ENCODE results near the gene UBAP2L.
A peak's percentile ranks its signal among the peaks of the same experiment; 100 is the strongest.
"Not testable (repeated sequence)": the region's sequence is repeated elsewhere in the genome, so short reads cannot be mapped to it uniquely, and the experiment has no call there.

UBAP2L gene

GRCh38 chr1:154208677-154209388, 11.9 kb upstream of the UBAP2L start:
- Histone ChIP-seq H3K27me3 (ENCODE audit: control insufficient read depth, insufficient read depth, low read length) (no peaks in the 10 kb centered on the region), H3K36me3 (ENCODE audit: control insufficient read depth, insufficient read depth, low read length) (peaks cover 29% of the 10 kb centered on the region), H3K9ac (ENCODE audit: low read length) (no peak overlapping the region), H3K4me3 (ENCODE audit: low read length) (no peak overlapping the region), H3K4me1 (ENCODE audit: control insufficient read depth, insufficient read depth, low read length) (no peaks in the 10 kb centered on the region), H3K27ac (ENCODE audit: low read depth, low read length) (no peak overlapping the region)

GRCh38 chr1:154212083-154212482, 8.7 kb upstream of the UBAP2L start:
- Histone ChIP-seq H3K4me3 (ENCODE audit: low read length) (no peak overlapping the region), H3K4me1 (ENCODE audit: control insufficient read depth, insufficient read depth, low read length) (no peaks in the 10 kb centered on the region), H3K9ac (ENCODE audit: low read length) (no peak overlapping the region), H3K36me3 (ENCODE audit: control insufficient read depth, insufficient read depth, low read length) (peaks cover 20% of the 10 kb centered on the region), H3K27ac (ENCODE audit: low read depth, low read length) (no peak overlapping the region), H3K27me3 (ENCODE audit: control insufficient read depth, insufficient read depth, low read length) (no peaks in the 10 kb centered on the region)

DNA sequence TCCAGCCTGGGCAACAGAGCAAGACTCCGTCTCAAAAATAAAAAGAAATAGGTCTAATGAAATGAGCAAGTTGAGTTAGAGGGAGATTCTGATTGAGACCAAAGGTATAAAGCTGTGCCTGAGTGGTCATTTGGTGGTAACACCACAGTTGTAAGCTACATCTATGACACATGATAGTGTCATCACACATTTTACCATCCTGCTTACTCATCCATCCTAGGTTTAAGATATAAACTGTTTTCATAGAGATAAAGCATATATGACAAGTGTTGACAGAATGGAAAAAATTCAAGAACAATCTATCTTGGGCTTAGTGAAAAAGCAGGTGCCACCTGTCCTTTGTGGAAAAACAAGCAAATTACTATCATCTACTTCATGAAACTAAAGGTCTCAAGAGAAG, 7.5 kb upstream of the UBAP2L start:
- Histone ChIP-seq H3K9ac (ENCODE audit: low read length) (no peak overlapping the region), H3K27ac (ENCODE audit: low read depth, low read length) (no peak overlapping the region), H3K4me1 (ENCODE audit: control insufficient read depth, insufficient read depth, low read length) (no peaks in the 10 kb centered on the region), H3K36me3 (ENCODE audit: control insufficient read depth, insufficient read depth, low read length) (peaks cover 25% of the 10 kb centered on the region), H3K4me3 (ENCODE audit: low read length) (no peak overlapping the region), H3K27me3 (ENCODE audit: control insufficient read depth, insufficient read depth, low read length) (no peaks in the 10 kb centered on the region)

DNA sequence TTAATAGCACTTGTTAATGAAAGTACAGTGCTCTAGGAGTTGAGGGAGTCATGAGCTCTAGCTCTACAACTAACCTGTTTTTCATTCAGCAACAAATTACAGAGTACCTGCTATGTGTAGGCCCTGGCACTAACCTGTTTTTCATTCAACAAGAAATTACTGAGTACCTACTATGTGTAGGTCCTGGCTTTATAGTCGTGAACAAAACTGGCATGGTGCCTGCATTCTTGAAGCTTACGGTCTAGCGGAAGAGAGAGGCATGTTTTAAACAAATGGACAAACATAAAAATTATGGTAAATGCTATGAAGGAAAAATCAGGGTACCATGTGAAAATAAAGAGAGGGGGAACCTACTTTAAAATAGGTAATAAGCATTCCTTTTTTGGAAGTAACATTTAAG, 2.2 kb upstream of the UBAP2L start:
- Histone ChIP-seq H3K4me3 (ENCODE audit: low read length) (peak overlapping the region; percentile 99), H3K27me3 (ENCODE audit: control insufficient read depth, insufficient read depth, low read length) (no peaks in the 10 kb centered on the region), H3K36me3 (ENCODE audit: control insufficient read depth, insufficient read depth, low read length) (peaks cover 11% of the 10 kb centered on the region), H3K9ac (ENCODE audit: low read length) (no peak overlapping the region), H3K27ac (ENCODE audit: low read depth, low read length) (no peak overlapping the region), H3K4me1 (ENCODE audit: control insufficient read depth, insufficient read depth, low read length) (peaks cover 21% of the 10 kb centered on the region)

DNA sequence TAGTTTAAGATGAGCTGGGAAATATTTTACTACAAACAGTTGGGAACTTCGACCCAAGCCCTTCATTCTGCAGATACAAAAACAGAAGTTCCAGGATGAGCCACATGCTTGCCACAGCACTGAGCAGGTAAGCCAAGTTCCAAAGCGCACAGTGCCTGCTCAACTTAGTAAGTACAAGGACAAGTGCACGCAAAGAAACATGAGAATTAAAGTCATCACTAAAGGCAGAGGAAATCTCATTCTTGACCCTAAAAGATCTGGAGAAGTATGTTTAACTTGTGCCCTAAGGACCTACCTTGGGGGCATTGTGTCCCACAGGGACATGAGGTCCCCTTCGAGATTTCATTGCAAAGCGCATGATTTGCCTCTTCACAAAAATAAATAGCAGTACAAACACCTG, 1.2 kb upstream of the UBAP2L start:
- Histone ChIP-seq H3K27me3 (ENCODE audit: control insufficient read depth, insufficient read depth, low read length) (no peaks in the 10 kb centered on the region), H3K27ac (ENCODE audit: low read depth, low read length) (peak overlapping the region; percentile 98), H3K4me3 (ENCODE audit: low read length) (peak overlapping the region; percentile 99), H3K9ac (ENCODE audit: low read length) (peak overlapping the region; percentile 98), H3K36me3 (ENCODE audit: control insufficient read depth, insufficient read depth, low read length) (peaks cover 9% of the 10 kb centered on the region), H3K4me1 (ENCODE audit: control insufficient read depth, insufficient read depth, low read length) (peaks cover 23% of the 10 kb centered on the region)

DNA sequence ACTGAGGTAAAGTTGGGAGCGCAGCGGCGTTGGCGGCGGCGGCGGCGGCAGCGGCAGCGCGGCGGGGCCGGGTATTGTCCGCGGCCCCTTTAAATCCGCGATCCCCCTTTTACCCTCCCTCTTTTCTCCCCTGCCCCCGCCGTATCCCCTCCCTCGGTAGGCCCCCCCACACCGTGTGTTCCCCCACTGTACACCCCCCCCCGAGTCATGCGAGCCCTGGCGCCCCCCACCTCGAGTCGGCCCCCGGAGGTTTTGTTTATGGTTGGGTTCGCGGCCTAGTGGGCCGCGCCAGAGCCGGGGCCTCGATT, 169 bp downstream of the UBAP2L start:
- Histone ChIP-seq H3K9ac (ENCODE audit: low read length) (peak overlapping the region; percentile 92), H3K27ac (ENCODE audit: low read depth, low read length) (peak overlapping the region; percentile 96), H3K4me3 (ENCODE audit: low read length) (peak overlapping the region; percentile 85), H3K4me1 (ENCODE audit: control insufficient read depth, insufficient read depth, low read length) (peaks cover 23% of the 10 kb centered on the region), H3K27me3 (ENCODE audit: control insufficient read depth, insufficient read depth, low read length) (no peaks in the 10 kb centered on the region), H3K36me3 (ENCODE audit: control insufficient read depth, insufficient read depth, low read length) (peaks cover 9% of the 10 kb centered on the region)

GRCh38 chr1:154221278-154222001, 685 bp downstream of the UBAP2L start:
- Histone ChIP-seq H3K9ac (ENCODE audit: low read length) (peak overlapping the region; percentile 92), H3K36me3 (ENCODE audit: control insufficient read depth, insufficient read depth, low read length) (peaks cover 9% of the 10 kb centered on the region), H3K27me3 (ENCODE audit: control insufficient read depth, insufficient read depth, low read length) (no peaks in the 10 kb centered on the region), H3K27ac (ENCODE audit: low read depth, low read length) (peak overlapping the region; percentile 96), H3K4me1 (ENCODE audit: control insufficient read depth, insufficient read depth, low read length) (peaks cover 23% of the 10 kb centered on the region), H3K4me3 (ENCODE audit: low read length) (peak overlapping the region; percentile 85)

DNA sequence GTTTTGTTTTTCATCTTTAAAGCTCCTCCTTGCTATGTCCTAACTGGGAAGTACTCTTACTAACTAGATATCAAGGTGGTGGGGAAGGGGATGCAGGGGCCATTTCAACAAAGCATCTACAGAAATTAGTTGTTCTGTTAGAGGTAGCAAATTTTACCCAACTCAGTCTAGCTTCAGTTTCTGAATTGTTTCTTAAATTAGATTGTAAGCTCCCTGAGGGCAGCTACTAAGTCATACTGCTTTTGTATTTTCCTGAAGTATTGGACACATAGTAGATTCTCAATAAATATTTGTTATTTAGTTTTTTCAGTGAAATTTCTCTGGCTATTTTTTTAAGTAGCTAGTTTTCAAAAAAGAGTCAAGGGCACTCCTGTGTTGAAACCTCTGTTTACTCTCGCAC, 1.8 kb downstream of the UBAP2L start:
- H3K4me3 ChIP-seq (ENCODE audit: low read length), result no peak overlapping the region
- H3K4me1 ChIP-seq (ENCODE audit: control insufficient read depth, insufficient read depth, low read length), result peaks cover 23% of the 10 kb centered on the region

GRCh38 chr1:154222918-154223317, 2.2 kb downstream of the UBAP2L start:
- H3K9ac ChIP-seq (ENCODE audit: low read length), result no peak overlapping the region
- H3K36me3 ChIP-seq (ENCODE audit: control insufficient read depth, insufficient read depth, low read length), result peaks cover 11% of the 10 kb centered on the region
- no peak overlapping the region for H3K27ac ChIP-seq (ENCODE audit: low read depth, low read length)
- H3K27me3 ChIP-seq (ENCODE audit: control insufficient read depth, insufficient read depth, low read length), result no peaks in the 10 kb centered on the region
- no peak overlapping the region for H3K4me3 ChIP-seq (ENCODE audit: low read length)
- H3K4me1 ChIP-seq (ENCODE audit: control insufficient read depth, insufficient read depth, low read length), result peaks cover 23% of the 10 kb centered on the region

More for the DNA sequence above, 1.8 kb downstream of the UBAP2L start:
- H3K27ac ChIP-seq (ENCODE audit: low read depth, low read length), result no peak overlapping the region
- no peaks in the 10 kb centered on the region for H3K27me3 ChIP-seq (ENCODE audit: control insufficient read depth, insufficient read depth, low read length)
- no peak overlapping the region for H3K9ac ChIP-seq (ENCODE audit: low read length)
- H3K36me3 ChIP-seq (ENCODE audit: control insufficient read depth, insufficient read depth, low read length), result peaks cover 12% of the 10 kb centered on the region

- no peak overlapping the region for H3K9ac ChIP-seq (ENCODE audit: low read length)
- peaks cover 14% of the 10 kb centered on the region for H3K36me3 ChIP-seq (ENCODE audit: control insufficient read depth, insufficient read depth, low read length)
- no peak overlapping the region for H3K27ac ChIP-seq (ENCODE audit: low read depth, low read length)
Observed at GRCh38 chr1:154223621-154224020, 2.9 kb downstream of the UBAP2L start.

GRCh38 chr1:154225370-154225769, 4.6 kb downstream of the UBAP2L start:
- no peaks in the 10 kb centered on the region for H3K27me3 ChIP-seq (ENCODE audit: control insufficient read depth, insufficient read depth, low read length)
- H3K4me3 ChIP-seq (ENCODE audit: low read length), result no peak overlapping the region
- H3K9ac ChIP-seq (ENCODE audit: low read length), result no peak overlapping the region
- peaks cover 9% of the 10 kb centered on the region for H3K4me1 ChIP-seq (ENCODE audit: control insufficient read depth, insufficient read depth, low read length)
- peaks cover 20% of the 10 kb centered on the region for H3K36me3 ChIP-seq (ENCODE audit: control insufficient read depth, insufficient read depth, low read length)
- H3K27ac ChIP-seq (ENCODE audit: low read depth, low read length), result no peak overlapping the region

More at GRCh38 chr1:154223621-154224020, 2.9 kb downstream of the UBAP2L start:
- H3K4me1 ChIP-seq (ENCODE audit: control insufficient read depth, insufficient read depth, low read length), result peaks cover 20% of the 10 kb centered on the region
- no peaks in the 10 kb centered on the region for H3K27me3 ChIP-seq (ENCODE audit: control insufficient read depth, insufficient read depth, low read length)
- no peak overlapping the region for H3K4me3 ChIP-seq (ENCODE audit: low read length)

DNA sequence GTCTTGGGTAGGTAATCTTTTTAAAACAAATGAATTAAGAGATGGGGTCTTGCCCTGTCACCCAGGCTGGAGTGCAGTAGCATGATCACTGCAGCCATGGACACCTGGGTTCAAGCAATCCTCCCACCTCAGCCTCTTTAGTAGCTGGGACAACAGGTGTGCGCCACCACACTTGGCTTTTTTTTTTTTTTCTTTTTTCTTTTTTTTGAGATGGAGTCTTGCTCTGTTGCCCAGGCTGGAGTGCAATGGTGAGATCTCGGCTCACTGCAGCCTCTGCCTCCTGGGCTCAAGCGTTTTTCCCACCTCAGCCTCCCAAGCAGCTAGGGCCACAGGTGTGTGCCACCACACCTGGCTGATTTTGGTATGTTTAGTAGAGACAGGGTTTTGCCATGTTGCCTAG, 10.4 kb downstream of the UBAP2L start:
- H3K4me3 ChIP-seq (ENCODE audit: low read length); H3K27me3 ChIP-seq (ENCODE audit: control insufficient read depth, insufficient read depth, low read length); H3K27ac ChIP-seq (ENCODE audit: low read depth, low read length); H3K9ac ChIP-seq (ENCODE audit: low read length); H3K4me1 ChIP-seq (ENCODE audit: control insufficient read depth, insufficient read depth, low read length): not testable (repeated sequence)
- peaks cover 33% of the 10 kb centered on the region for H3K36me3 ChIP-seq (ENCODE audit: control insufficient read depth, insufficient read depth, low read length)

DNA sequence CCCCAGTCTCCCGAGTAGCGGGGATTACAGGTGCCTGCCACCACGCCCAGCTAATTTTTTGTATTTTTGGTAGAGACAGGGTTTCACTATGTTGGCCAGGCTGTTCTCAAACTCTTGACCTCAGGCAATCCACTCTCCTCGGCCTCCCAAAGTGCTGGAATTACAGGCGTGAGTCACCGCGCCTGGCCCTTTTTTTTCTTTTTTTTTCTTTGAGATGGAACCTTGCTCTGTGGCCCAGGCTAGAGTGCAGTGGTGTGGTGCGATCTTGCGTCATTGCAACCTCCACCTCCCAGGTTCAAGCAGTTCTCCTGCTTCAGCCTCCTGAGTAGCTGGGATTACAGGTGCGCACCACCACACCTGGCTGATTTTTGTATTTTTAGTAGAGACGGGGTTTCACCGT, 12.4 kb downstream of the UBAP2L start:
- H3K27ac ChIP-seq (ENCODE audit: low read depth, low read length); H3K27me3 ChIP-seq (ENCODE audit: control insufficient read depth, insufficient read depth, low read length); H3K9ac ChIP-seq (ENCODE audit: low read length); H3K4me1 ChIP-seq (ENCODE audit: control insufficient read depth, insufficient read depth, low read length); H3K4me3 ChIP-seq (ENCODE audit: low read length): not testable (repeated sequence)
- H3K36me3 ChIP-seq (ENCODE audit: control insufficient read depth, insufficient read depth, low read length), result peaks cover 42% of the 10 kb centered on the region

All from rectal smooth muscle tissue (tissue), 1 donor.